PC-3 (cell line): ENCODE data around the gene TMEM174. TPM values are rescaled to one million over a fixed set of nuclear protein-coding genes. Genes with fewer than 3 reads are reported as not detected.
"Not testable (repeated sequence)": the region's sequence is repeated elsewhere in the genome, so short reads cannot be mapped to it uniquely, and the experiment has no call there.

Source experiments
- ATAC-seq: fragments of 200-7000 bp; cut with Tn5 transposase; 2 replicates; pipeline ENCODE4 v1.9.1; 2020; ENCODE audit warnings: mild to moderate bottlenecking, moderate library complexity
- BruUV-seq: library from RNA; stranded (reverse); fragments of 400-500 nt; replicated peaks from 2 replicates; lab custom pipeline; 2021; lab: Mats Ljungman, UMichigan
- CTCF ChIA-PET: fragments of 300-600 bp; sonication (Branson Sonifier 250); formaldehyde crosslinking; loops from one replicate; lab custom pipeline; 2022; ENCODE audit warnings: antibody characterized with exemption; lab: Charles Lee
- POLR2A ChIA-PET: fragments of 300-600 bp; sonication (Branson Sonifier 250); formaldehyde crosslinking; loops from one replicate; lab custom pipeline; 2022; ENCODE audit warnings: antibody characterized with exemption; ENCODE audit not compliant: unreplicated experiment; lab: Charles Lee
- DNase-seq: peaks from one replicate; pipeline ENCODE4 v3.0.0-alpha.2; 2015
- H2AFZ ChIP-seq: fragments of 300-600 bp; sonication (generic); 2 replicates; pipeline ENCODE4 v1.6.0; 2016; ENCODE audit warnings: antibody characterized with exemption, low read length
- H3F3A ChIP-seq: fragments of 300-600 bp; sonication (generic); one replicate; pipeline ENCODE4 v1.6.0; 2017; ENCODE audit warnings: antibody characterized with exemption, low read length, control low read depth, mild to moderate bottlenecking; ENCODE audit not compliant: unreplicated experiment
- H3K27ac ChIP-seq: fragments of 300-600 bp; sonication (generic); 2 replicates; pipeline ENCODE4 v1.5.1; 2016; ENCODE audit warnings: mild to moderate bottlenecking, low read length
- H3K27me3 ChIP-seq: fragments of 300-600 bp; sonication (generic); 2 replicates; pipeline ENCODE4 v1.6.1; 2016; ENCODE audit warnings: low read length, mixed read lengths
- H3K36me3 ChIP-seq: fragments of 300-600 bp; sonication (generic); 2 replicates; pipeline ENCODE4 v1.6.1; 2016; ENCODE audit warnings: low read depth, mixed run types, low read length, mixed read lengths
- H3K4me1 ChIP-seq: fragments of 300-600 bp; sonication (generic); 2 replicates; pipeline ENCODE4 v1.5.1; 2016; ENCODE audit warnings: low read length; ENCODE audit not compliant: insufficient read depth
- H3K4me2 ChIP-seq: fragments of 300-600 bp; sonication (generic); 2 replicates; pipeline ENCODE4 v1.6.0; 2016; ENCODE audit warnings: low read length
- H3K4me3 ChIP-seq: fragments of 300-600 bp; sonication (generic); 2 replicates; pipeline ENCODE4 v1.5.1; 2016; ENCODE audit warnings: mild to moderate bottlenecking, low read length, mixed read lengths
- H3K79me2 ChIP-seq: fragments of 300-600 bp; sonication (generic); 2 replicates; pipeline ENCODE4 v1.6.1; 2017; ENCODE audit warnings: low read length, mixed read lengths
- H3K9ac ChIP-seq: fragments of 300-600 bp; sonication (generic); 2 replicates; pipeline ENCODE4 v1.6.0; 2016; ENCODE audit warnings: mild to moderate bottlenecking, low read length
- H3K9me2 ChIP-seq: fragments of 300-600 bp; sonication (generic); replicated peaks from 2 replicates; pipeline ENCODE4 v1.6.1; 2016; ENCODE audit warnings: mixed run types, low read length, mixed read lengths
- H3K9me3 ChIP-seq: fragments of 300-600 bp; sonication (generic); 2 replicates; pipeline ENCODE4 v1.6.1; 2016; ENCODE audit warnings: low read length, mixed read lengths
- H4K20me1 ChIP-seq: fragments of 300-600 bp; sonication (generic); 2 replicates; pipeline ENCODE4 v1.6.1; 2016; ENCODE audit warnings: low read length, mixed read lengths
- EZH2 ChIP-seq: fragments of 300-600 bp; sonication (generic); IDR thresholded peaks from one replicate; pipeline ENCODE4 v1.6.1; 2017; ENCODE audit warnings: antibody characterized with exemption, mild to moderate bottlenecking, low read length; ENCODE audit not compliant: unreplicated experiment
- EZH2phosphoT487 ChIP-seq: fragments of 300-600 bp; sonication (generic); IDR thresholded peaks from 2 replicates; pipeline ENCODE4 v1.6.1; 2018; ENCODE audit warnings: mild to moderate bottlenecking, antibody characterized with exemption, low read length, borderline replicate concordance
- intact Hi-C: fragments of 100-400 bp; cut with micrococcal nuclease; formaldehyde crosslinking; loops from 2 replicates; pipeline ENCODE4 v1.9.0; 2023
- total RNA-seq: library from RNA; depleted of rRNA; stranded (reverse); fragments of >200 nt; gene quantifications from 2 replicates; pipeline ENCODE4 v1.2.3, GENCODE V29; 2014
- TF ChIP-seq, protein P1 (sequence below): fragments of 300-600 bp; sonication (generic); conservative IDR thresholded peaks from 2 replicates; pipeline ENCODE4 v1.5.1; 2017; ENCODE audit warnings: antibody characterized with exemption, low read depth, mild to moderate bottlenecking, low read length

The TMEM174 gene
- total RNA-seq, 1 experiment from 2014 or later: not detected

DNA sequence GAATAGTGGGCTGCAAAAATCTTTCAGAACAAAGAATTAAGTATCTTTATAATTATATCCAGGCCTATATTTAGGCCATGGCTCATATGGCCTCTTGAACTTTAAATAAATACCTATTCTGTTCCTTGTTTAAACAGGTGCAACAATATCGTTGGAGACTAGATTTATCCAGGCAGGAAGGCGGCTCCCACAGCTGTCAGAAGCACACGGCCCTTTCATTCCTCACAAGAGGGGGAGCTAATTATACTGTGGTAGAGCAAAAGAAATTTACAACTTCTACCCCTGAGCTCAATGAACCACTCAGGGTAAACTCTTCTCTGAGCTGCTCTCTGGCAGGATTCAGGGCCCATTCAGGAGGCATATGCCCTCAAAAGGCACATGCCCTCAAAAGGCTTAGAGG lies 31.3 kb downstream of the TMEM174 start:
- H3K79me2 ChIP-seq: no peaks in the 10 kb centered on the region
- no peaks in the 10 kb centered on the region for H3K27me3 ChIP-seq
- DNase-seq (no peak), ATAC-seq (no peak)
- intact Hi-C loops: loop anchor here (5.0 kb wide), 1 partner anchor 282 kb away; no protein-coding TSS in a partner anchor
- ChIA-PET CTCF (no interaction called here), POLR2A (interaction anchor here (0.6 kb wide), 1 partner anchor 1121 kb away, joined by 3 read pairs; no protein-coding TSS in a partner anchor)
- H3K9me3 ChIP-seq: no peaks in the 10 kb centered on the region
- H2AFZ ChIP-seq: no peak overlapping the region
- H3K36me3 ChIP-seq: no peaks in the 10 kb centered on the region
- no peak overlapping the region for H3K27ac ChIP-seq
- TF ChIP-seq, protein P1, sequence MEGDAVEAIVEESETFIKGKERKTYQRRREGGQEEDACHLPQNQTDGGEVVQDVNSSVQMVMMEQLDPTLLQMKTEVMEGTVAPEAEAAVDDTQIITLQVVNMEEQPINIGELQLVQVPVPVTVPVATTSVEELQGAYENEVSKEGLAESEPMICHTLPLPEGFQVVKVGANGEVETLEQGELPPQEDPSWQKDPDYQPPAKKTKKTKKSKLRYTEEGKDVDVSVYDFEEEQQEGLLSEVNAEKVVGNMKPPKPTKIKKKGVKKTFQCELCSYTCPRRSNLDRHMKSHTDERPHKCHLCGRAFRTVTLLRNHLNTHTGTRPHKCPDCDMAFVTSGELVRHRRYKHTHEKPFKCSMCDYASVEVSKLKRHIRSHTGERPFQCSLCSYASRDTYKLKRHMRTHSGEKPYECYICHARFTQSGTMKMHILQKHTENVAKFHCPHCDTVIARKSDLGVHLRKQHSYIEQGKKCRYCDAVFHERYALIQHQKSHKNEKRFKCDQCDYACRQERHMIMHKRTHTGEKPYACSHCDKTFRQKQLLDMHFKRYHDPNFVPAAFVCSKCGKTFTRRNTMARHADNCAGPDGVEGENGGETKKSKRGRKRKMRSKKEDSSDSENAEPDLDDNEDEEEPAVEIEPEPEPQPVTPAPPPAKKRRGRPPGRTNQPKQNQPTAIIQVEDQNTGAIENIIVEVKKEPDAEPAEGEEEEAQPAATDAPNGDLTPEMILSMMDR: no peak
- TF ChIP-seq EZH2 (no peak), EZH2phosphoT487 (no peak)
- H3K9ac ChIP-seq: no peak overlapping the region
- H3F3A ChIP-seq: no peaks in the 10 kb centered on the region
- no peaks in the 10 kb centered on the region for H4K20me1 ChIP-seq
- no peaks in the 10 kb centered on the region for H3K9me2 ChIP-seq
- 0 out of 2 replicates have a peak, but pooled peaks cover 3% of the 10 kb centered on the region for H3K4me1 ChIP-seq
- H3K4me2 ChIP-seq: no peak overlapping the region
- no peak overlapping the region for H3K4me3 ChIP-seq
- no TSS peak for BruUV-seq

DNA sequence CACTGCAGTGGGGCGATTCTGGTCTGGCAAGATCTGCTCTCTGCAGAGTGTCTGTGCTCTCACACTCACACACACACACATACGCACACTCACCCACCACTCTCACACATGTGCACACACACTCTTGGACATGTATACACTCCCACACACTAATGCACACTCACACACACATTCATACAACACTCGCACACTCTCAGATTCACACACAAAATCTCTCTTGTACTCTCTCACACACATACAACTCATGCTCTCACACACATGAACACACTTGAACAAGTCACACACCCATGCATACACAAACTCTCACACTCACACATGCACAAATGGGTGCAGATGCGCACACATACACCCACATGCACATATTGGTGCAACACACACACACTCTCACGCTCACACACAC lies 31.7 kb downstream of the TMEM174 start:
- no peak overlapping the region for H3K9ac ChIP-seq
- H3K4me3 ChIP-seq: no peak overlapping the region
- ChIA-PET CTCF (no interaction called here), POLR2A (interaction anchor here (0.6 kb wide), 1 partner anchor 1121 kb away, joined by 3 read pairs; no protein-coding TSS in a partner anchor)
- no TSS peak for BruUV-seq
- H3F3A ChIP-seq: no peaks in the 10 kb centered on the region
- H3K9me3 ChIP-seq: no peaks in the 10 kb centered on the region
- no peak overlapping the region for H2AFZ ChIP-seq
- H3K36me3 ChIP-seq: no peaks in the 10 kb centered on the region
- no peaks in the 10 kb centered on the region for H3K79me2 ChIP-seq
- no peaks in the 10 kb centered on the region for H3K9me2 ChIP-seq
- no peaks in the 10 kb centered on the region for H4K20me1 ChIP-seq
- ATAC-seq (no peak), DNase-seq (no peak)
- no peak overlapping the region for H3K4me2 ChIP-seq
- H3K4me1 ChIP-seq: 0 out of 2 replicates have a peak, but pooled peaks cover 3% of the 10 kb centered on the region
- intact Hi-C loops: loop anchor here (5.0 kb wide), 1 partner anchor 282 kb away; no protein-coding TSS in a partner anchor
- H3K27me3 ChIP-seq: no peaks in the 10 kb centered on the region
- no peak for TF ChIP-seq EZH2
- TF ChIP-seq, protein P1: no peak
- TF ChIP-seq EZH2phosphoT487: no peak
- no peak overlapping the region for H3K27ac ChIP-seq

DNA sequence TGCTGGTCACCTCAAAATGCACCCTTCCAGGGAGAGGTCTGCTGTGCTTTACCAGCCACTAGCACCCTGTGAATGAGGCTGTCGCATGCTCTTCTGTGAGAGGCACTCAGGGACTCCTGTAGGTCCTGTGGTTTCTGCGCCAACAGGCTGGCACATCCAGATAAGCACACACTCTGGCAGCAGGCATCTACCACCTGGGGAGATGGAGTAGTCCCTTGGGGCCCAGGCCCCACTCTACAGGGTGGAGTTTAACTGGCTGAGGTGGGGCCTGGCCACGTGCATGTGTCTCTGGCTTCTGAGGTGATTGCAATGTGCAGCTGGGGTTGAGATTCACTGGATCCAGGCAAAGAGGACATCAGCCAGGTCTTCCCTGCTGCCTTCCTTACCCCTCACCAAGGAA lies 32.3 kb downstream of the TMEM174 start:
- H3K79me2 ChIP-seq: no peaks in the 10 kb centered on the region
- H3K4me2 ChIP-seq: no peak overlapping the region
- CTCF ChIA-PET: no interaction called here
- DNase-seq: no peak
- H3K9ac ChIP-seq: no peak overlapping the region
- H3F3A ChIP-seq: no peaks in the 10 kb centered on the region
- H3K9me3 ChIP-seq: no peaks in the 10 kb centered on the region
- H3K9me2 ChIP-seq: no peaks in the 10 kb centered on the region
- H2AFZ ChIP-seq: no peak overlapping the region
- TF ChIP-seq EZH2 (no peak), EZH2phosphoT487 (no peak)
- TF ChIP-seq, protein P1: no peak
- intact Hi-C loops: no loop called here
- H3K36me3 ChIP-seq: no peaks in the 10 kb centered on the region
- no peak overlapping the region for H3K4me3 ChIP-seq
- no peak for ATAC-seq
- H3K27ac ChIP-seq: no peak overlapping the region
- no peaks in the 10 kb centered on the region for H4K20me1 ChIP-seq
- BruUV-seq: no TSS peak
- H3K4me1 ChIP-seq: 0 out of 2 replicates have a peak, but pooled peaks cover 3% of the 10 kb centered on the region
- POLR2A ChIA-PET: no interaction called here
- H3K27me3 ChIP-seq: no peaks in the 10 kb centered on the region

DNA sequence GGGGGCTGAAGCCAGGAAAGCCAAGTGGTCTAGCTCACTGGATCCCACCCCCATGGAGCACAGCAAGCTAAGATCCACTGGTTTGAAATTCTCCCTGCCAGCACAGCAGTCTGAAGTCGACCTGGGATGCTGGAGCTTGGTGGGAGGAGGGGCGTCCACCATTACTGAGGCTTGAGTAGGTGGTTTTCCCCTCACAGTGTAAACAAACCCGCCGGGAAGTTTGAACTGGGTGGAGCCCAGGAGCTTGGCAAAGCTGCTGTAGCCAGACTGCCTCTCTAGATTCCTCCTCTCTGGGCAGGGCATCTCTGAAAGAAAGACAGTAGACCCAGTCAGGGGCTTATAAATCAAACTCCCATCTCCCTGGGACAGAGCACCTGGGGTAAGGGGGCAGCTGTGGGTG lies 34.2 kb downstream of the TMEM174 start:
- intact Hi-C loops, ATAC-seq, H3K4me1 ChIP-seq, H3K9ac ChIP-seq, H2AFZ ChIP-seq, H3K9me2 ChIP-seq, BruUV-seq, DNase-seq, H3K27me3 ChIP-seq, H4K20me1 ChIP-seq, H3K9me3 ChIP-seq, H3K4me3 ChIP-seq, H3K79me2 ChIP-seq, H3K4me2 ChIP-seq, H3K36me3 ChIP-seq, POLR2A ChIA-PET, H3F3A ChIP-seq, H3K27ac ChIP-seq: not testable (repeated sequence)
- CTCF ChIA-PET: interaction anchor here (0.6 kb wide), 1 partner anchor 9 kb away, joined by 7 read pairs; no protein-coding TSS in a partner anchor
